Cardiac fibroblast (primary cell): ENCODE data around the gene GSX2.

ENCODE experiments used
- DNase-seq, 2 donors: peaks; one replicate each; pipeline versions ENCODE4 v3.0.0 to v3.0.0-alpha.2; 2010; ENCODE audit warnings: low read depth in 2 of 2
- H3K4me3 ChIP-seq, 2 donors: replicated peaks in 1 of 2; 1 replicate in 1 of 2; 2 replicates in 1 of 2; pipeline ENCODE4 v1.5.1; 2011; ENCODE audit warnings: low read depth in 2 of 2, low read length in 2 of 2, mild to moderate bottlenecking in 2 of 2, moderate library complexity in 1 of 2
- CTCF ChIP-seq: IDR thresholded peaks from one replicate; pipeline ENCODE4 v1.5.1; 2011; ENCODE audit warnings: low read depth, mild to moderate bottlenecking, low read length, inconsistent platforms

The GSX2 gene

GRCh38 chr4:54074381-54074780, 25.6 kb upstream of the GSX2 start:
- TF ChIP-seq CTCF = no peak
- DNase-seq = no peak
- no peak overlapping the region for H3K4me3 ChIP-seq

- no peak for TF ChIP-seq CTCF
- DNase-seq = peak in 1 of 2 donors; percentile 66
- H3K4me3 ChIP-seq = no peak overlapping the region
Observed at GRCh38 chr4:54076673-54077072, 23.3 kb upstream of the GSX2 start.

- no peak overlapping the region for H3K4me3 ChIP-seq
- TF ChIP-seq CTCF = no peak
- peak in 1 of 2 donors; percentile 67 for DNase-seq
Observed at GRCh38 chr4:54077812-54078211, 22.2 kb upstream of the GSX2 start.

- no peak for TF ChIP-seq CTCF
- peak; percentile 97 to 99 for DNase-seq
- H3K4me3 ChIP-seq = no peak overlapping the region
Observed at GRCh38 chr4:54082168-54082567, 17.8 kb upstream of the GSX2 start.

- no peak overlapping the region for H3K4me3 ChIP-seq
- DNase-seq = peak; percentile 84 to 96
- TF ChIP-seq CTCF = no peak
Observed at GRCh38 chr4:54085284-54085683, 14.7 kb upstream of the GSX2 start.

GRCh38 chr4:54089875-54090274, 10.1 kb upstream of the GSX2 start:
- no peak overlapping the region for H3K4me3 ChIP-seq
- no peak for TF ChIP-seq CTCF
- no peak for DNase-seq

GRCh38 chr4:54090404-54090803, 9.6 kb upstream of the GSX2 start:
- no peak overlapping the region for H3K4me3 ChIP-seq
- TF ChIP-seq CTCF = no peak
- no peak for DNase-seq
